GM19238 (cell line): ENCODE results near the gene KIAA0232.

Experiments
- DNase-seq: peaks from one replicate; pipeline ENCODE4 v3.0.0; 2011; ENCODE audit warnings: low spot score; ENCODE audit not compliant: insufficient read length

Gene KIAA0232

GRCh38 chr4:6782147-6782845 lies at the start of gene KIAA0232:
KIAA0232 (plus strand) TSS chr4:6782727; CDS start chr4:6824454, 41,727 bp downstream.
- DNase-seq, result peak; percentile 97

GRCh38 chr4:6733358-6734164 lies 49.0 kb upstream of the KIAA0232 start:
- DNase-seq, result no peak

GRCh38 chr4:6734165-6734786 lies 48.3 kb upstream of the KIAA0232 start:
- DNase-seq, result no peak

GRCh38 chr4:6739920-6740319 lies 42.6 kb upstream of the KIAA0232 start:
- no peak for DNase-seq

GRCh38 chr4:6740347-6740746 lies 42.2 kb upstream of the KIAA0232 start:
- DNase-seq, result no peak

GRCh38 chr4:6742507-6742906 lies 40.0 kb upstream of the KIAA0232 start:
- no peak for DNase-seq

- DNase-seq, result no peak
Observed at GRCh38 chr4:6742989-6743388, 39.5 kb upstream of the KIAA0232 start.

GRCh38 chr4:6746721-6747293 lies 35.7 kb upstream of the KIAA0232 start:
- DNase-seq, result no peak

GRCh38 chr4:6747294-6748051 lies 35.1 kb upstream of the KIAA0232 start:
- DNase-seq, result no peak

GRCh38 chr4:6748286-6748685 lies 34.2 kb upstream of the KIAA0232 start:
- no peak for DNase-seq

- no peak for DNase-seq
Observed at GRCh38 chr4:6749340-6750171, 33.0 kb upstream of the KIAA0232 start.

GRCh38 chr4:6750286-6751221 lies 32.0 kb upstream of the KIAA0232 start:
- no peak for DNase-seq

GRCh38 chr4:6751611-6752485 lies 30.7 kb upstream of the KIAA0232 start:
- DNase-seq, result no peak

GRCh38 chr4:6752486-6752829 lies 30.1 kb upstream of the KIAA0232 start:
- no peak for DNase-seq

GRCh38 chr4:6753103-6753560 lies 29.4 kb upstream of the KIAA0232 start:
- no peak for DNase-seq

- no peak for DNase-seq
Observed at GRCh38 chr4:6753891-6754290, 28.6 kb upstream of the KIAA0232 start.

- no peak for DNase-seq
Observed at GRCh38 chr4:6754481-6755087, 27.9 kb upstream of the KIAA0232 start.
